H54 (cell line): ENCODE results near the gene TOP3B.
A peak's percentile ranks its signal among the peaks of the same experiment; 100 is the strongest.

Experiments
- DNase-seq: peaks from one replicate; pipeline ENCODE4 v3.0.0; 2011; ENCODE audit warnings: low spot score, mixed read lengths; ENCODE audit not compliant: insufficient read length
- FAIRE-seq: peaks from 3 replicates; lab custom pipeline; 2011; peaks lifted over from hg19 to GRCh38; lab: Jason Lieb, UNC
- POLR2A ChIP-seq: IDR thresholded peaks from 2 replicates; pipeline ENCODE4 v1.6.1; 2011; ENCODE audit warnings: low read depth, mild to moderate bottlenecking, low read length

Gene TOP3B

GRCh38 chr22:21982338-21982965, at the start of gene TOP3B:
TSS of gene TOP3B (minus strand) at chr22:21982787. CDS start at chr22:21975709, 7,078 bp downstream.
- no peak for FAIRE-seq
- TF ChIP-seq POLR2A = peak; percentile 62
- peak; percentile 60 for DNase-seq

GRCh38 chr22:22031183-22031945, 48.8 kb upstream of the TOP3B start:
- DNase-seq (no peak), FAIRE-seq (no peak)
- no peak for TF ChIP-seq POLR2A

- no peak for TF ChIP-seq POLR2A
- FAIRE-seq = no peak
- no peak for DNase-seq
Measured at GRCh38 chr22:22030493-22031182, 48.1 kb upstream of the TOP3B start.

GRCh38 chr22:22027955-22028354, 45.4 kb upstream of the TOP3B start:
- TF ChIP-seq POLR2A = no peak
- FAIRE-seq (no peak), DNase-seq (no peak)

GRCh38 chr22:22026157-22026831, 43.7 kb upstream of the TOP3B start:
- no peak for TF ChIP-seq POLR2A
- no peak for DNase-seq
- FAIRE-seq = no peak

GRCh38 chr22:22025320-22026156, 43.0 kb upstream of the TOP3B start:
- no peak for FAIRE-seq
- TF ChIP-seq POLR2A = no peak
- no peak for DNase-seq

- DNase-seq (no peak), FAIRE-seq (no peak)
Measured at GRCh38 chr22:22024440-22024839, 41.9 kb upstream of the TOP3B start.

GRCh38 chr22:22023581-22024137, 41.1 kb upstream of the TOP3B start:
- no peak for TF ChIP-seq POLR2A
- FAIRE-seq (no peak), DNase-seq (no peak)

More at GRCh38 chr22:22024440-22024839, 41.9 kb upstream of the TOP3B start:
- TF ChIP-seq POLR2A = no peak

GRCh38 chr22:22022947-22023534, 40.5 kb upstream of the TOP3B start:
- no peak for TF ChIP-seq POLR2A
- no peak for DNase-seq
- no peak for FAIRE-seq

- DNase-seq = no peak
- TF ChIP-seq POLR2A = no peak
- FAIRE-seq = no peak
Measured at GRCh38 chr22:22022255-22022840, 39.8 kb upstream of the TOP3B start.

- FAIRE-seq (no peak), DNase-seq (no peak)
- no peak for TF ChIP-seq POLR2A
Measured at GRCh38 chr22:22021162-22021750, 38.7 kb upstream of the TOP3B start.
